ENCODE measurements around the gene NELFCD. TPM values are rescaled to one million over a fixed set of nuclear protein-coding genes. Genes with fewer than 3 reads are reported as not detected.

NELFCD gene
- total RNA-seq, 1 donor from 2014 or later: 70.4 TPM

GRCh38 chr20:58938078-58938477 is 43.0 kb upstream of the NELFCD start:
- Mint-ChIP-seq H3K4me3 (ENCODE audit: unreplicated experiment) (no peak overlapping the region), H3K4me1 (ENCODE audit: low read depth, unreplicated experiment) (no peaks in the 10 kb centered on the region), H3K27me3 (ENCODE audit: low read depth, unreplicated experiment) (peaks cover 10% of the 10 kb centered on the region), H3K9me3 (ENCODE audit: unreplicated experiment) (peaks cover 2% of the 10 kb centered on the region), H3K36me3 (ENCODE audit: low read depth, unreplicated experiment) (no peaks in the 10 kb centered on the region), H3K27ac (ENCODE audit: unreplicated experiment) (no peak overlapping the region)
- Histone ChIP-seq H3K9ac (ENCODE audit: low read length) (no peak overlapping the region), H3K4me2 (ENCODE audit: low read length) (no peak overlapping the region), H3K9me3 (ENCODE audit: insufficient read depth, low read depth, low read length) (no peaks in the 10 kb centered on the region), H3K4me3 (ENCODE audit: insufficient read depth, low read depth, low read length) (no peak overlapping the region), H3K4me1 (ENCODE audit: insufficient read depth, low read length) (no peaks in the 10 kb centered on the region), H3K36me3 (ENCODE audit: insufficient read depth, low read length) (no peaks in the 10 kb centered on the region), H3K27me3 (ENCODE audit: insufficient read depth, low read length) (peaks cover 10% of the 10 kb centered on the region), H2AFZ (ENCODE audit: low read depth, low read length) (no peak overlapping the region), H4K20me1 (ENCODE audit: insufficient read depth, low read length) (no peaks in the 10 kb centered on the region), H3K27ac (ENCODE audit: low read depth, low read length) (no peak overlapping the region), H3K79me2 (ENCODE audit: insufficient read depth, low read length) (no peaks in the 10 kb centered on the region)
- DNase-seq (ENCODE audit: low read depth) (no peak), FAIRE-seq (no peak)
- TF ChIP-seq EZH2 (IDR thresholded peaks at IDR 0.05; ENCODE audit: insufficient read depth, low read length): no peak
- no peak for TF ChIP-seq CTCF (IDR thresholded peaks at IDR 0.05; ENCODE audit: insufficient read depth, low read depth, low read length)

- Histone ChIP-seq H3K4me3 (ENCODE audit: insufficient read depth, low read depth, low read length) (no peak overlapping the region), H3K4me2 (ENCODE audit: low read length) (no peak overlapping the region), H2AFZ (ENCODE audit: low read depth, low read length) (no peak overlapping the region), H3K27me3 (ENCODE audit: insufficient read depth, low read length) (peaks cover 10% of the 10 kb centered on the region), H4K20me1 (ENCODE audit: insufficient read depth, low read length) (no peaks in the 10 kb centered on the region), H3K9ac (ENCODE audit: low read length) (no peak overlapping the region), H3K27ac (ENCODE audit: low read depth, low read length) (no peak overlapping the region), H3K9me3 (ENCODE audit: insufficient read depth, low read depth, low read length) (no peaks in the 10 kb centered on the region), H3K36me3 (ENCODE audit: insufficient read depth, low read length) (no peaks in the 10 kb centered on the region), H3K79me2 (ENCODE audit: insufficient read depth, low read length) (no peaks in the 10 kb centered on the region), H3K4me1 (ENCODE audit: insufficient read depth, low read length) (no peaks in the 10 kb centered on the region)
- no peak overlapping the region for H3K27ac Mint-ChIP-seq (ENCODE audit: unreplicated experiment)
- H3K36me3 Mint-ChIP-seq (ENCODE audit: low read depth, unreplicated experiment): no peaks in the 10 kb centered on the region
- H3K27me3 Mint-ChIP-seq (ENCODE audit: low read depth, unreplicated experiment): peaks cover 9% of the 10 kb centered on the region
- TF ChIP-seq EZH2 (IDR thresholded peaks at IDR 0.05; ENCODE audit: insufficient read depth, low read length) (no peak), CTCF (IDR thresholded peaks at IDR 0.05; ENCODE audit: insufficient read depth, low read depth, low read length) (no peak)
- FAIRE-seq (no peak), DNase-seq (ENCODE audit: low read depth) (no peak)
- no peaks in the 10 kb centered on the region for H3K4me1 Mint-ChIP-seq (ENCODE audit: low read depth, unreplicated experiment)
- no peak overlapping the region for H3K4me3 Mint-ChIP-seq (ENCODE audit: unreplicated experiment)
- peaks cover 2% of the 10 kb centered on the region for H3K9me3 Mint-ChIP-seq (ENCODE audit: unreplicated experiment)
Measured at GRCh38 chr20:58938541-58938940, 42.5 kb upstream of the NELFCD start.

GRCh38 chr20:58941471-58941870 is 39.6 kb upstream of the NELFCD start:
- no peak overlapping the region for H3K4me3 ChIP-seq (ENCODE audit: insufficient read depth, low read depth, low read length)
- FAIRE-seq: no peak
- peaks cover 6% of the 10 kb centered on the region for H3K27me3 ChIP-seq (ENCODE audit: insufficient read depth, low read length)
- no peaks in the 10 kb centered on the region for H3K4me1 ChIP-seq (ENCODE audit: insufficient read depth, low read length)
- H3K36me3 Mint-ChIP-seq (ENCODE audit: low read depth, unreplicated experiment): no peaks in the 10 kb centered on the region
- no peak overlapping the region for H3K4me2 ChIP-seq (ENCODE audit: low read length)
- H3K36me3 ChIP-seq (ENCODE audit: insufficient read depth, low read length): no peaks in the 10 kb centered on the region
- H3K9me3 Mint-ChIP-seq (ENCODE audit: unreplicated experiment): peaks cover 2% of the 10 kb centered on the region
- H3K9ac ChIP-seq (ENCODE audit: low read length): no peak overlapping the region
- H3K79me2 ChIP-seq (ENCODE audit: insufficient read depth, low read length): no peaks in the 10 kb centered on the region
- no peaks in the 10 kb centered on the region for H4K20me1 ChIP-seq (ENCODE audit: insufficient read depth, low read length)
- no peak overlapping the region for H3K27ac ChIP-seq (ENCODE audit: low read depth, low read length)
- H3K27me3 Mint-ChIP-seq (ENCODE audit: low read depth, unreplicated experiment): peaks cover 6% of the 10 kb centered on the region
- TF ChIP-seq EZH2 (IDR thresholded peaks at IDR 0.05; ENCODE audit: insufficient read depth, low read length) (no peak), CTCF (IDR thresholded peaks at IDR 0.05; ENCODE audit: insufficient read depth, low read depth, low read length) (no peak)
- DNase-seq (ENCODE audit: low read depth): no peak
- no peaks in the 10 kb centered on the region for H3K9me3 ChIP-seq (ENCODE audit: insufficient read depth, low read depth, low read length)
- no peaks in the 10 kb centered on the region for H3K4me1 Mint-ChIP-seq (ENCODE audit: low read depth, unreplicated experiment)
- H3K4me3 Mint-ChIP-seq (ENCODE audit: unreplicated experiment): no peak overlapping the region
- H2AFZ ChIP-seq (ENCODE audit: low read depth, low read length): no peak overlapping the region
- H3K27ac Mint-ChIP-seq (ENCODE audit: unreplicated experiment): no peak overlapping the region

All from astrocyte (in vitro differentiated cells and primary cell).